ENCODE measurements around the gene LRP10. TPM values are rescaled to one million over a fixed set of nuclear protein-coding genes. Genes with fewer than 3 reads are reported as not detected.

The LRP10 gene
- total RNA-seq, 2 donors from 2014 or later, result 54.2 to 144 TPM

DNA sequence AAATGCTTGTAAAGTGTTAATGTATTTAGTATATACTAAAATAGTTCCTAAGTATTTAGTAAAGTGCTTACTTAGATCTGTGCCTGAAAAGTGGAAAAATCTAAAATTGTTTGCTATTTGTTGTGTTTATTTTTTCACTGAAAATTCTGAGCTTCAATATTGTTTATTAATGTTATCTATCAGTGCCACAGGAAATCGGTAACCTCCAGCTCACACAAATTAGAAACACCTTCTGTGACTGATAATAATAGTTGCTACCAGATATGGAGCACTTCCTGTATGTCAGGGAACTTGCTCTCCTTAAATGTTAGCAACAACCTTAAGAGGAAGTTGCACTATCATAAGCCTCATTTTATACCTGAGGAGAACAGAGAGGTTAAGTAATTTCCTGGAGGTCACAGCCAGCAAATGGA lies 723 bp upstream of the LRP10 start:
- H3K9me3 ChIP-seq, result no peaks in the 10 kb centered on the region
- peak overlapping the region; percentile 97 to 99 for H3K27ac ChIP-seq
- peak overlapping the region; percentile 83 to 86 for H3K4me3 ChIP-seq
- H3K36me3 ChIP-seq, result peaks cover 28% of the 10 kb centered on the region
- H3K27me3 ChIP-seq, result no peaks in the 10 kb centered on the region
- peaks cover 0 to 24% of the 10 kb centered on the region in 2 donors for H3K4me1 ChIP-seq
- TF ChIP-seq, protein P1, sequence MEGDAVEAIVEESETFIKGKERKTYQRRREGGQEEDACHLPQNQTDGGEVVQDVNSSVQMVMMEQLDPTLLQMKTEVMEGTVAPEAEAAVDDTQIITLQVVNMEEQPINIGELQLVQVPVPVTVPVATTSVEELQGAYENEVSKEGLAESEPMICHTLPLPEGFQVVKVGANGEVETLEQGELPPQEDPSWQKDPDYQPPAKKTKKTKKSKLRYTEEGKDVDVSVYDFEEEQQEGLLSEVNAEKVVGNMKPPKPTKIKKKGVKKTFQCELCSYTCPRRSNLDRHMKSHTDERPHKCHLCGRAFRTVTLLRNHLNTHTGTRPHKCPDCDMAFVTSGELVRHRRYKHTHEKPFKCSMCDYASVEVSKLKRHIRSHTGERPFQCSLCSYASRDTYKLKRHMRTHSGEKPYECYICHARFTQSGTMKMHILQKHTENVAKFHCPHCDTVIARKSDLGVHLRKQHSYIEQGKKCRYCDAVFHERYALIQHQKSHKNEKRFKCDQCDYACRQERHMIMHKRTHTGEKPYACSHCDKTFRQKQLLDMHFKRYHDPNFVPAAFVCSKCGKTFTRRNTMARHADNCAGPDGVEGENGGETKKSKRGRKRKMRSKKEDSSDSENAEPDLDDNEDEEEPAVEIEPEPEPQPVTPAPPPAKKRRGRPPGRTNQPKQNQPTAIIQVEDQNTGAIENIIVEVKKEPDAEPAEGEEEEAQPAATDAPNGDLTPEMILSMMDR (IDR thresholded peaks at IDR 0.05), result no peak
- no peak for DNase-seq (ENCODE audit: low spot score)

DNA sequence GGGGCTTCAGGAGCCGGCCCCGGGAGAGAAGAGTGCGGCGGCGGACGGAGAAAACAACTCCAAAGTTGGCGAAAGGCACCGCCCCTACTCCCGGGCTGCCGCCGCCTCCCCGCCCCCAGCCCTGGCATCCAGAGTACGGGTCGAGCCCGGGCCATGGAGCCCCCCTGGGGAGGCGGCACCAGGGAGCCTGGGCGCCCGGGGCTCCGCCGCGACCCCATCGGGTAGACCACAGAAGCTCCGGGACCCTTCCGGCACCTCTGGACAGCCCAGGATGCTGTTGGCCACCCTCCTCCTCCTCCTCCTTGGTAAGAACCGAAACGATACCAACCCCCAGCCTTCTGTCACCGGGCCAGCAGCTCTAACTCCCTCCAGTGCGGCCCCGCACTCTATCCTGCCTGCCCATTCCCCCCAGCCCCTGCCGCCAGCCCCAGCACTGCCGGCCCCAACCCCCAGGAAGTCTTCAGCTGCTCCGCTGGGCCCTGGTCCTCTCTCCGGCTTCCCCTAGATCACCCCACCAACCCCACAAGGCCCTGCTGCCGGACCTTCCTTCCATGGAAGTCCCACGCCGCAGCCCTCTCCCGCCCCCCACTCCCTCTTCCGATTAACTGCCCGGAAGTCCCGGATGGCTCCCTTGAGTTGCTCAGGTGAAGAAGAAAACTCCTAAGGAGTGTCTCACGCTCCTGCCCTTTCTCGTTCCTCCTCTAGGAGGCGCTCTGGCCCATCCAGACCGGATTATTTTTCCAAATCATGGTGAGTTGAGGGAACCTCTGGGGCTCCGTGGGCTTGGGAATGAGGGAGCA lies 693 bp downstream of the LRP10 start:
- H3K27ac ChIP-seq, result peak overlapping the region; percentile 97 to 99
- no peaks in the 10 kb centered on the region for H3K27me3 ChIP-seq
- peaks cover 0 to 30% of the 10 kb centered on the region in 2 donors for H3K4me1 ChIP-seq
- DNase-seq (ENCODE audit: low spot score), result peak; percentile 91
- peaks cover 43% of the 10 kb centered on the region for H3K36me3 ChIP-seq
- peak overlapping the region; percentile 83 to 86 for H3K4me3 ChIP-seq
- TF ChIP-seq, protein P1 (IDR thresholded peaks at IDR 0.05), result peak; percentile 96 to 97
- H3K9me3 ChIP-seq, result no peaks in the 10 kb centered on the region

DNA sequence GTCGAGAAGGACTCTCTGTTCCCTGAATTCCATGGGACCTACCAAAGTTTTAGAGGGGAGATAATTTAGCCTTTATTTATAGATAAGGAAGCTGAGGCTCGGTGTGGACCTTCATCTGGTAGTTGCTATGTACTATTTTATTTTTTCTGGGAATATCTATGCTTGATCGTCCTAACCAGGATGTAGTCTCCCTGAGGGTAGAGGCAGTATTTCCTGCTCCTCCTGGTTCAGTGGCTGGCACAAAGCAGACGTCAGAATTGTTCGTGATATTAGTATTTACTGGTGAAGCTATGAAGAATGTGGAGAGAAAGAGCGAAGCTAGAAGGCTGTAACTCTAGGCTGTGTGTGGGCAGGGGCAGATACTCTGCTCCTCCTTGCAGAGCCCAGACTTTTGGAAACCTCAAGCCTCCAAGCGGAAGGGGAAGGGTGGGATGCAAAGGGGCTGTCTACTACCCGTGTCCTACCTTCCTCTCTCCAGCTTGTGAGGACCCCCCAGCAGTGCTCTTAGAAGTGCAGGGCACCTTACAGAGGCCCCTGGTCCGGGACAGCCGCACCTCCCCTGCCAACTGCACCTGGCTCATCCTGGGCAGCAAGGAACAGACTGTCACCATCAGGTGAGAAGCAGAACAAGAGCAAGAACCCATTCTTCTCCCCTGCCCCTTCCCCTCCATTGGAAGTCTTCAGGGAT lies 1.4 kb downstream of the LRP10 start:
- H3K27me3 ChIP-seq, result no peaks in the 10 kb centered on the region
- peak overlapping the region; percentile 83 to 86 for H3K4me3 ChIP-seq
- peaks cover 50% of the 10 kb centered on the region for H3K36me3 ChIP-seq
- peaks cover 0 to 30% of the 10 kb centered on the region in 2 donors for H3K4me1 ChIP-seq
- TF ChIP-seq, protein P1 (IDR thresholded peaks at IDR 0.05), result peak; percentile 10
- no peaks in the 10 kb centered on the region for H3K9me3 ChIP-seq
- DNase-seq (ENCODE audit: low spot score), result no peak
- H3K27ac ChIP-seq, result peak overlapping the region; percentile 97 to 99

DNA sequence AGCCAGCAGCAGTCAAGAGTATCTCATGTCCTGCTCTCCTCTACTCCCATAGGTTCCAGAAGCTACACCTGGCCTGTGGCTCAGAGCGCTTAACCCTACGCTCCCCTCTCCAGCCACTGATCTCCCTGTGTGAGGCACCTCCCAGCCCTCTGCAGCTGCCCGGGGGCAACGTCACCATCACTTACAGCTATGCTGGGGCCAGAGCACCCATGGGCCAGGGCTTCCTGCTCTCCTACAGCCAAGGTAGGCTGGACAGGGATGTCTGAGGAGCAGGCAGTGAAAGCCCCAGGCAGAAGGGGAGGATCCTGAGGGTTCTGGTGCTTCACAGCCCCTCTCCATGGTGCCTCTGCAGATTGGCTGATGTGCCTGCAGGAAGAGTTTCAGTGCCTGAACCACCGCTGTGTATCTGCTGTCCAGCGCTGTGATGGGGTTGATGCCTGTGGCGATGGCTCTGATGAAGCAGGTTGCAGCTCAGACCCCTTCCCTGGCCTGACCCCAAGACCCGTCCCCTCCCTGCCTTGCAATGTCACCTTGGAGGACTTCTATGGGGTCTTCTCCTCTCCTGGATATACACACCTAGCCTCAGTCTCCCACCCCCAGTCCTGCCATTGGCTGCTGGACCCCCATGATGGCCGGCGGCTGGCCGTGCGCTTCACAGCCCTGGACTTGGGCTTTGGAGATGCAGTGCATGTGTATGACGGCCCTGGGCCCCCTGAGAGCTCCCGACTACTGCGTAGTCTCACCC lies 3.6 kb downstream of the LRP10 start:
- Histone ChIP-seq H3K9me3 (no peaks in the 10 kb centered on the region), H3K36me3 (peaks cover 65% of the 10 kb centered on the region), H3K4me1 (peaks cover 0 to 27% of the 10 kb centered on the region in 2 donors), H3K4me3 (no peak overlapping the region), H3K27me3 (no peaks in the 10 kb centered on the region), H3K27ac (no peak overlapping the region)
- TF ChIP-seq, protein P1 (IDR thresholded peaks at IDR 0.05), result no peak
- no peak for DNase-seq (ENCODE audit: low spot score)

DNA sequence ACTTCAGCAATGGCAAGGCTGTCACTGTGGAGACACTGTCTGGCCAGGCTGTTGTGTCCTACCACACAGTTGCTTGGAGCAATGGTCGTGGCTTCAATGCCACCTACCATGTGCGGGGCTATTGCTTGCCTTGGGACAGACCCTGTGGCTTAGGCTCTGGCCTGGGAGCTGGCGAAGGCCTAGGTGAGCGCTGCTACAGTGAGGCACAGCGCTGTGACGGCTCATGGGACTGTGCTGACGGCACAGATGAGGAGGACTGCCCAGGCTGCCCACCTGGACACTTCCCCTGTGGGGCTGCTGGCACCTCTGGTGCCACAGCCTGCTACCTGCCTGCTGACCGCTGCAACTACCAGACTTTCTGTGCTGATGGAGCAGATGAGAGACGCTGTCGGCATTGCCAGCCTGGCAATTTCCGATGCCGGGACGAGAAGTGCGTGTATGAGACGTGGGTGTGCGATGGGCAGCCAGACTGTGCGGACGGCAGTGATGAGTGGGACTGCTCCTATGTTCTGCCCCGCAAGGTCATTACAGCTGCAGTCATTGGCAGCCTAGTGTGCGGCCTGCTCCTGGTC lies 4.3 kb downstream of the LRP10 start:
- no peaks in the 10 kb centered on the region for H3K9me3 ChIP-seq
- no peaks in the 10 kb centered on the region for H3K27me3 ChIP-seq
- H3K4me1 ChIP-seq, result peaks cover 0 to 20% of the 10 kb centered on the region in 2 donors
- H3K36me3 ChIP-seq, result peaks cover 65% of the 10 kb centered on the region
- TF ChIP-seq, protein P1 (IDR thresholded peaks at IDR 0.05), result no peak
- H3K4me3 ChIP-seq, result no peak overlapping the region
- DNase-seq (ENCODE audit: low spot score), result no peak
- no peak overlapping the region for H3K27ac ChIP-seq

Data from right atrium auricular region (tissue), 2 donors.